H1 (cell line): ENCODE results near the gene REM2. TPM values are rescaled to one million over a fixed set of nuclear protein-coding genes. Genes with fewer than 3 reads are reported as not detected.

Experiments used
- CTCF ChIA-PET: fragments of 300-600 bp; sonication (Branson Sonifier 250); formaldehyde crosslinking; loops from one replicate; lab custom pipeline; 2021; ENCODE audit not compliant: partially characterized antibody; lab: Charles Lee
- POLR2A ChIA-PET: fragments of 300-600 bp; sonication (Branson Sonifier 250); formaldehyde crosslinking; loops from one replicate; lab custom pipeline; 2021; ENCODE audit warnings: inconsistent platforms; ENCODE audit not compliant: partially characterized antibody; lab: Charles Lee
- DNase-seq, 2 experiments: peaks; one replicate each; pipeline versions ENCODE4 v3.0.0 to v3.0.0-alpha.2; 2010 to 2022; ENCODE audit warnings: low spot score in 2 of 2, low read depth in 1 of 2, mixed read lengths in 1 of 2
- FAIRE-seq: peaks from 2 replicates; lab custom pipeline; 2011; peaks lifted over from hg19 to GRCh38; lab: Jason Lieb, UNC
- H2AFZ ChIP-seq: 2 replicates; pipeline ENCODE4 v1.8.1; 2012; ENCODE audit warnings: low read length, inconsistent platforms
- H2AK5ac ChIP-seq: 2 replicates; pipeline ENCODE4 v1.6.1; 2013; ENCODE audit warnings: low read depth, low read length
- H2BK120ac ChIP-seq: replicated peaks from 2 replicates; pipeline ENCODE3; 2013; ENCODE audit warnings: low read depth, low read length, inconsistent platforms
- H2BK12ac ChIP-seq: 2 replicates; pipeline ENCODE4 v1.6.1; 2013; ENCODE audit warnings: low read depth, low read length
- H2BK15ac ChIP-seq: 2 replicates; pipeline ENCODE4 v1.6.1; 2013; ENCODE audit warnings: low read length
- H2BK20ac ChIP-seq: 2 replicates; pipeline ENCODE4 v1.6.1; 2013; ENCODE audit warnings: low read length
- H2BK5ac ChIP-seq: 2 replicates; pipeline ENCODE4 v1.6.1; 2013; ENCODE audit warnings: low read depth, low read length
- H3K14ac ChIP-seq: 2 replicates; pipeline ENCODE4 v1.6.1; 2013; ENCODE audit warnings: inconsistent platforms; ENCODE audit not compliant: insufficient read length
- H3K18ac ChIP-seq: 2 replicates; pipeline ENCODE4 v1.6.1; 2013; ENCODE audit warnings: low read length; ENCODE audit errors: extremely low read depth
- H3K23ac ChIP-seq: 2 replicates; pipeline ENCODE4 v1.6.1; 2013; ENCODE audit warnings: inconsistent platforms; ENCODE audit not compliant: insufficient read length
- H3K23me2 ChIP-seq: 2 replicates; pipeline ENCODE4 v1.6.1; 2013; ENCODE audit warnings: low read depth, low read length
- H3K27ac ChIP-seq: 2 replicates; pipeline ENCODE4 v1.6.1; 2011; ENCODE audit warnings: low read depth, low read length, inconsistent platforms
- H3K27me3 ChIP-seq, 4 experiments: replicated peaks in 1 of 4; 1 replicate in 1 of 4; 2 replicates in 3 of 4; pipeline versions ENCODE4 v1.6.1 to v1.8.1; 2011 to 2013; ENCODE audit warnings: low read length in 3 of 4, mild to moderate bottlenecking in 3 of 4, inconsistent platforms in 2 of 4, mixed read lengths in 2 of 4, moderate library complexity in 1 of 4; ENCODE audit not compliant: control insufficient read depth in 3 of 4, insufficient read depth in 3 of 4; ENCODE audit errors: extremely low read depth in 1 of 4
- H3K36me3 ChIP-seq, 4 experiments: 2 replicates each; pipeline versions ENCODE4 v1.6.1 to v1.8.1; 2011 to 2013; ENCODE audit warnings: mild to moderate bottlenecking in 4 of 4, low read length in 3 of 4, moderate library complexity in 2 of 4, control low read depth in 1 of 4, inconsistent platforms in 1 of 4; ENCODE audit not compliant: insufficient read depth in 4 of 4, control insufficient read depth in 2 of 4
- H3K4ac ChIP-seq: replicated peaks from 2 replicates; pipeline ENCODE3; 2013; ENCODE audit warnings: low read length, low read depth, mixed read lengths, inconsistent platforms; ENCODE audit not compliant: insufficient read length
- H3K4me1 ChIP-seq, 4 experiments: replicated peaks in 1 of 4; 1 replicate in 1 of 4; 2 replicates in 3 of 4; pipeline versions ENCODE4 v1.6.1 to v1.8.1; 2011 to 2013; ENCODE audit warnings: low read length in 3 of 4, inconsistent platforms in 2 of 4, mixed read lengths in 1 of 4; ENCODE audit not compliant: insufficient read depth in 4 of 4, control insufficient read depth in 3 of 4
- H3K4me2 ChIP-seq, 2 experiments: 2 replicates each; pipeline versions ENCODE4 v1.6.1 to v1.8.1; 2011 to 2013; ENCODE audit warnings: low read depth in 2 of 2, low read length in 2 of 2, control low read depth in 1 of 2, inconsistent platforms in 1 of 2, mild to moderate bottlenecking in 1 of 2; ENCODE audit not compliant: insufficient read depth in 1 of 2
- H3K4me3 ChIP-seq, 4 experiments: fragments of 200-600, 300-600 bp in 1 of 4; sonication (generic), shearing (Covaris generic), sonication (Bioruptor Twin) in 1 of 4; 2 replicates each; pipeline versions ENCODE4 v1.5.1 to v1.8.1; 2011 to 2016; ENCODE audit warnings: low read length in 4 of 4, low read depth in 3 of 4, control low read depth in 2 of 4, inconsistent platforms in 2 of 4, mild to moderate bottlenecking in 2 of 4, mixed read lengths in 1 of 4, moderate library complexity in 1 of 4; ENCODE audit not compliant: insufficient read depth in 2 of 4; ENCODE audit errors: extremely low read depth in 1 of 4
- H3K56ac ChIP-seq: replicated peaks from 2 replicates; pipeline ENCODE3; 2013; ENCODE audit warnings: low read depth, mild to moderate bottlenecking, mixed read lengths, low read length, inconsistent platforms; ENCODE audit not compliant: insufficient read length
- H3K79me1 ChIP-seq: 2 replicates; pipeline ENCODE4 v1.6.1; 2013; ENCODE audit warnings: low read depth, low read length, control low read depth
- H3K79me2 ChIP-seq, 2 experiments: 2 replicates each; pipeline versions ENCODE4 v1.6.1 to v1.8.1; 2012 to 2013; ENCODE audit warnings: low read length in 2 of 2, mild to moderate bottlenecking in 2 of 2, inconsistent platforms in 1 of 2; ENCODE audit not compliant: insufficient read depth in 2 of 2, control insufficient read depth in 1 of 2
- H3K9ac ChIP-seq, 4 experiments: replicated peaks in 1 of 4; 1 replicate in 1 of 4; 2 replicates in 3 of 4; pipeline versions ENCODE4 v1.6.1 to v1.8.1; 2011 to 2013; ENCODE audit warnings: low read depth in 3 of 4, low read length in 3 of 4, control low read depth in 2 of 4, mild to moderate bottlenecking in 2 of 4, moderate library complexity in 2 of 4, inconsistent platforms in 1 of 4; ENCODE audit errors: extremely low read depth in 1 of 4
- H3K9me3 ChIP-seq, 2 experiments: 2 replicates each; pipeline versions ENCODE4 v1.6.1 to v1.8.1; 2012 to 2013; ENCODE audit warnings: mild to moderate bottlenecking in 2 of 2, moderate library complexity in 2 of 2, control low read depth in 1 of 2, inconsistent platforms in 1 of 2, low read depth in 1 of 2, low read length in 1 of 2, mixed read lengths in 1 of 2; ENCODE audit not compliant: insufficient read depth in 2 of 2
- H4K20me1 ChIP-seq, 2 experiments: replicated peaks in 1 of 2; 2 replicates each; pipeline versions ENCODE3 to v1.8.1; 2011 to 2013; ENCODE audit warnings: inconsistent platforms in 2 of 2, low read length in 2 of 2, mild to moderate bottlenecking in 1 of 2; ENCODE audit not compliant: insufficient read depth in 2 of 2, control insufficient read depth in 1 of 2
- H4K5ac ChIP-seq: 2 replicates; pipeline ENCODE4 v1.6.1; 2013; ENCODE audit warnings: low read length, low read depth, mixed read lengths, inconsistent platforms; ENCODE audit not compliant: insufficient read length
- H4K8ac ChIP-seq: 2 replicates; pipeline ENCODE4 v1.8.0; 2013; ENCODE audit warnings: mild to moderate bottlenecking, moderate library complexity, low read length, inconsistent platforms; ENCODE audit not compliant: insufficient read depth; ENCODE audit errors: extremely low read depth
- H4K91ac ChIP-seq: replicated peaks from 2 replicates; pipeline ENCODE3; 2013; ENCODE audit warnings: low read length, mixed read lengths, inconsistent platforms; ENCODE audit not compliant: insufficient read length
- ATF3 ChIP-seq: IDR thresholded peaks from 2 replicates; pipeline ENCODE4 v1.6.1; 2011; ENCODE audit warnings: low read depth, mild to moderate bottlenecking, low read length; ENCODE audit not compliant: insufficient read depth
- CHD1 ChIP-seq: IDR thresholded peaks from 2 replicates; pipeline ENCODE4 v1.6.1; 2012; ENCODE audit warnings: low read depth, low read length, improper control_type of control experiment
- CTBP2 ChIP-seq: IDR thresholded peaks from 2 replicates; pipeline ENCODE4 v1.7.0; 2011; ENCODE audit warnings: borderline replicate concordance, mild to moderate bottlenecking, moderate library complexity, mixed read lengths, low read length; ENCODE audit not compliant: insufficient read depth, insufficient read length
- JUND ChIP-seq: IDR thresholded peaks from 2 replicates; pipeline ENCODE4 v1.6.1; 2011; ENCODE audit warnings: mild to moderate bottlenecking, improper control_type of control experiment, low read length
- KDM1A ChIP-seq: fragments of 200-600, 300-600 bp; sonication (generic); IDR thresholded peaks from 2 replicates; pipeline ENCODE4 v1.7.1; 2016; ENCODE audit warnings: mild to moderate bottlenecking, low read length, borderline replicate concordance
- NANOG ChIP-seq: IDR thresholded peaks from 2 replicates; pipeline ENCODE4 v1.6.1; 2011; ENCODE audit warnings: low read length, low read depth, mild to moderate bottlenecking, inconsistent platforms; ENCODE audit not compliant: insufficient read depth, poor library complexity, severe bottlenecking
- POLR2A ChIP-seq, 2 experiments: IDR thresholded peaks; 1 replicate in 1 of 2; 2 replicates in 1 of 2; pipeline ENCODE4 v1.6.1; 2011; ENCODE audit warnings: low read depth in 2 of 2, low read length in 2 of 2, mild to moderate bottlenecking in 2 of 2; ENCODE audit errors: control extremely low read depth in 1 of 2
- RAD21 ChIP-seq, 2 experiments: IDR thresholded peaks in 1 of 2; conservative IDR thresholded peaks in 1 of 2; 2 replicates each; pipeline ENCODE4 v1.6.1; 2011; ENCODE audit warnings: low read depth in 2 of 2, low read length in 2 of 2, improper control_type of control experiment in 1 of 2, inconsistent platforms in 1 of 2, mild to moderate bottlenecking in 1 of 2, moderate library complexity in 1 of 2
- SP1 ChIP-seq: IDR thresholded peaks from 2 replicates; pipeline ENCODE4 v1.6.1; 2011; ENCODE audit warnings: low read depth, low read length
- SUZ12 ChIP-seq: fragments of 200-600 bp; sonication (generic); IDR thresholded peaks from 2 replicates; pipeline ENCODE4 v1.6.1; 2012; ENCODE audit warnings: mild to moderate bottlenecking, inconsistent platforms, low read length, moderate library complexity, mixed read lengths
- TCF12 ChIP-seq: IDR thresholded peaks from 2 replicates; pipeline ENCODE4 v1.6.1; 2011; ENCODE audit warnings: low read depth, mild to moderate bottlenecking, low read length
- WGBS, 2 experiments: shearing (Covaris generic) in 1 of 2; methylation state at CpG; one replicate each; pipeline versions ENCODE4 v1.1.6 to v1.1.7; 2013 to 2015; ENCODE audit warnings: low lambda C conversion rate in 2 of 2, mixed read lengths in 2 of 2, inconsistent platforms in 1 of 2, low coverage in 1 of 2, missing lambda C conversion rate in 1 of 2; ENCODE audit not compliant: insufficient replicate concordance in 2 of 2, insufficient coverage in 1 of 2, insufficient read length in 1 of 2; ENCODE audit errors: extremely low coverage in 1 of 2, missing lambda C conversion rate in 1 of 2; 5-methylcytosine and 5-hydroxymethylcytosine counted together
- polyA plus RNA-seq, 7 experiments: library from polyadenylated mRNA; depleted of rRNA in 3 of 7; stranded (reverse) in 5 of 7; unstranded in 2 of 7; fragments of >200 nt in 5 of 7; fragments of 200-250 nt in 2 of 7; gene quantifications; 1 replicate in 5 of 7; 2 replicates in 1 of 7; 4 replicates in 1 of 7; pipeline versions ENCODE4 v1.2.1 to v1.2.3, GENCODE V29; 2011 to 2013; ENCODE audit warnings: missing spikeins in 2 of 7, mixed read lengths in 2 of 7
- total RNA-seq: library from RNA; stranded (reverse); fragmentation: NEBNext Ultra II Directional; extraction: Animal tissue kit (Norgen Biotek cat#: 25700); gene quantifications from 2 replicates; pipeline ENCODE4 v1.2.1, GENCODE V29; 2021

The REM2 gene
- total and polyA plus RNA-seq, 2 of the 8 experiments (the other 6 are each of a cell fraction or from before 2014, with no cell fraction given) = 1.00 to 1.1 TPM

GRCh38 chr14:22878271-22879246 lies 4.5 kb upstream of the REM2 start:
- no peak overlapping the region for H2BK12ac ChIP-seq
- H3K4me2 ChIP-seq = no peak overlapping the region
- H3K4me1 ChIP-seq = peaks cover 0 to 14% (median 6%) of the 10 kb centered on the region in 4 experiments; a peak in 6 of 7 replicates
- no peak for FAIRE-seq
- no peak overlapping the region for H4K91ac ChIP-seq
- no peak overlapping the region for H3K56ac ChIP-seq
- H2BK15ac ChIP-seq = no peak overlapping the region
- no peaks in the 10 kb centered on the region for H3K79me2 ChIP-seq
- no peaks in the 10 kb centered on the region for H4K20me1 ChIP-seq
- no peak overlapping the region for H4K8ac ChIP-seq
- no peaks in the 10 kb centered on the region for H3K79me1 ChIP-seq
- no peak overlapping the region for H2AK5ac ChIP-seq
- H3K4me3 ChIP-seq = no peak overlapping the region
- no peak overlapping the region for H3K27ac ChIP-seq
- H3K4ac ChIP-seq = no peak overlapping the region
- H2BK20ac ChIP-seq = no peak overlapping the region
- no peak overlapping the region for H3K14ac ChIP-seq
- no peaks in the 10 kb centered on the region for H3K27me3 ChIP-seq
- no peak overlapping the region for H3K23ac ChIP-seq
- H3K36me3 ChIP-seq = no peaks in the 10 kb centered on the region; a peak in 2 of 8 replicates
- H3K9me3 ChIP-seq = no peaks in the 10 kb centered on the region
- H3K9ac ChIP-seq = no peak overlapping the region
- no peak overlapping the region for H2BK120ac ChIP-seq
- H3K18ac ChIP-seq = no peak overlapping the region
- peaks cover 7% of the 10 kb centered on the region; the same call in 1 of the 2 replicates for H3K23me2 ChIP-seq
- ChIA-PET POLR2A (interaction anchor here (0.8 to 1.4 kb wide), 3 partner anchors 8 to 56 kb away, joined by 3 read pairs; no protein-coding TSS in a partner anchor), CTCF (interaction anchor here (0.6 to 56.0 kb wide), 6 partner anchors 9 to 308 kb away, joined by 3 to 1562 read pairs (median 3); partner anchors contain the start of genes MMP14, MRPL52 and SLC7A7)
- no peak for DNase-seq
- no peak overlapping the region for H2BK5ac ChIP-seq
- 88% methylated on average over 8 of the region's 8 CpGs; no CpG with 5 or more reads in 1 of the 2 experiments for WGBS, 2 experiments
- H2AFZ ChIP-seq = no peak overlapping the region
- no peak overlapping the region for H4K5ac ChIP-seq
- no peak for TF ChIP-seq CHD1
- no peak for TF ChIP-seq SP1
- no peak for TF ChIP-seq RAD21 (IDR thresholded peaks at IDR 0.05 in 1 of 2, conservative IDR thresholded peaks at IDR 0.05 in 1 of 2; ENCODE audit: low read depth in 2 of 2, low read length in 2 of 2)
- TF ChIP-seq KDM1A = no peak
- no peak for TF ChIP-seq CTBP2
- no peak for TF ChIP-seq JUND
- no peak for TF ChIP-seq SUZ12
- TF ChIP-seq ATF3 = no peak
- no peak for TF ChIP-seq NANOG
- no peak for TF ChIP-seq TCF12
- no peak for TF ChIP-seq POLR2A (IDR thresholded peaks at IDR 0.05; ENCODE audit: control extremely low read depth in 1 of 2, low read depth in 2 of 2, low read length in 2 of 2)
